Right atrium auricular region (tissue), 2 donors: ENCODE results near the gene ZNF692. TPM values are rescaled to one million over a fixed set of nuclear protein-coding genes. Genes with fewer than 3 reads are reported as not detected.

Experiments
- DNase-seq: peaks from one replicate; pipeline ENCODE4 v3.0.0-alpha.2; 2019; ENCODE audit warnings: low spot score
- H3K27ac ChIP-seq, 2 donors: fragments of 200-600 bp; sonication (generic); 1 replicate in 1 of 2; 2 replicates in 1 of 2; pipeline ENCODE4 v1.5.1; 2016 to 2019
- H3K27me3 ChIP-seq, 2 donors: fragments of 200-600 bp; sonication (generic); one replicate each; pipeline versions ENCODE4 v1.5.1 to v1.6.0; 2017 to 2019
- H3K36me3 ChIP-seq: fragments of 200-600 bp; sonication (generic); one replicate; pipeline ENCODE4 v1.5.1; 2016
- H3K4me1 ChIP-seq, 2 donors: fragments of 200-600 bp; sonication (generic); one replicate each; pipeline versions ENCODE4 v1.5.1 to v1.6.0; 2017 to 2019
- H3K4me3 ChIP-seq, 2 donors: fragments of 200-600 bp; sonication (generic); 1 replicate in 1 of 2; 2 replicates in 1 of 2; pipeline ENCODE4 v1.5.1; 2017 to 2019; ENCODE audit warnings: mild to moderate bottlenecking in 1 of 2, moderate library complexity in 1 of 2
- H3K9me3 ChIP-seq, 2 donors: fragments of 200-600 bp; sonication (generic); one replicate each; pipeline ENCODE4 v1.5.1; 2019
- CTCF ChIP-seq, 2 donors: fragments of 200-600 bp; sonication (generic); IDR thresholded peaks; one replicate each; pipeline ENCODE4 v1.5.1; 2019; ENCODE audit warnings: antibody characterized with exemption in 2 of 2
- total RNA-seq, 2 donors: library from RNA; depleted of rRNA; stranded (reverse); fragments of >200 nt; gene quantifications; one replicate each; pipeline ENCODE4 v1.1.0, GENCODE V29; 2016

The ZNF692 gene
- total RNA-seq, 2 donors from 2014 or later: 9.7 to 11.8 TPM

DNA sequence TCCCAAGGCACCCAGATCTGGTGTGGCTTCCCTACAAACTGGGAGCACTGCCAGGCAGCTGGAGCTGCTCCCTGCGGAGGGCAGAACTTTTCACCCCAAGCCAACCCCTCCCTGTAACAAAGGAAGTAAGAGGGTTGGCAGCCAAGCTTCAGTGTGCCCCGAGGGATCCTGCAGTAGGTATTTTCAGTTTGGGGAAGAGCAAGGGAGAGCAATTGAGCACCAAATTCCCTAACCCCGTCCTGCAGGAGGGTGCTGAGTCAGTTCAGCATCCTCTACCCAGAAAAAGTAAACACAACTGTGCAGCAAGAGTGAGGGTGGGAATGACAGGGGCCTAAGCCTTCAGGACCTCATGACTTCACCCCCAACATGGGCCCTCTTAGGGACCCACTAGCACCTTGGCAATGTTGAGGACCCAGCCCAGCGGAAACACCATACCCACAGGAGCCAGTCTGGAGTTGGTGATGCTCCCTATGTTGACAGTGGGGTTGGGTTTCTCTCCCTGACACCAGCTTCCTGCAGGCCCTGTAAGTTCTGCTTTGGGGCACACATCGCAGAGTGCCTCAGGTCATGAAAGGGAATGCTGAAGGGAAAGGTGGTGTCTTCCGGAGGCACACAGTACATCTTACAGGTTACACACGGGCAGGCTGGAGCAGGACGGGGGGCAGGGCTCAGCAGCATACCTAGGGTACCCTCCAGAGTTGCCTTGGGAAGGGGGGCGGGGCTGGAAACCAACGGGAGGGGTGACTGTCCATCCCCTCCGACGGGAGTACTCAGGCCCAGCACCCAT is 48.0 kb downstream of the ZNF692 start:
- peaks cover 50% of the 10 kb centered on the region for H3K36me3 ChIP-seq
- H3K9me3 ChIP-seq: no peaks in the 10 kb centered on the region
- peak; percentile 57 for DNase-seq
- H3K27me3 ChIP-seq: no peaks in the 10 kb centered on the region
- no peak for TF ChIP-seq CTCF (IDR thresholded peaks at IDR 0.05)
- no peak overlapping the region for H3K27ac ChIP-seq
- H3K4me1 ChIP-seq: peaks cover 0 to 17% of the 10 kb centered on the region in 2 donors
- H3K4me3 ChIP-seq: no peak overlapping the region

DNA sequence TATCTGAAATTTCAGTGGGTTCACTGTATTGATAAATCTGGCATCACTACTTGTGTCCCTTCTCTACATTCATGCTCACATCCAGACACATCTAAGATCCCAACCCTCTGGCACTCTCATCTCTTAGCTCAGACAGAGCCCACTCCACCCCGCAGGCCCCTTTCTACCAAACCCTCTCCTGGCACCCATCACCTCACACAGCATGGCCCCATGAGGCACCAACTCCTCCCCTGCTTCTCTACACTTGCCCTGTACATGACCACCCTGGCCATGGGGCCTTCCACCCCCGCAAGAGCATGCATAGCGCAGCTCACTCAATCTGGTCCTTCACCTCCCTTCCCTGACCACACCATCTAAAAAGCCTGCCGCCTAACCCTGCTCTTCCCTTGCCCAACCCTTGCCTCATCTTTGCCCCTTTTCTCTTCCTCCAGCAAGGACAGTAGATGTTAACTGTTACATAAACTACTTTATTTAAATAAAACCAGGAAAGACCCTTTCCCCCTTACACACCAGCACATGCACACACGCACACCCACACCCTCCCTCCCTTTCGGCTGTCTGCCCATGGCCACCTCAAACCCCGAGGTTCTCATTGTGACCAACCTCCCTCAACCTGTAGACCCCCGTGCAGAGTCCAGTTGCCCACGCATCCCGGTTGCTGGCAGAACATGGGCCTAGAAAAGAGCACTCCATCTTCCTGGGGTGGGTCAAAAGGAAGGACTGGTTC is 48.7 kb downstream of the ZNF692 start:
- H3K36me3 ChIP-seq: peaks cover 43% of the 10 kb centered on the region
- no peak overlapping the region for H3K27ac ChIP-seq
- TF ChIP-seq CTCF (IDR thresholded peaks at IDR 0.05): no peak
- H3K4me1 ChIP-seq: peaks cover 0 to 17% of the 10 kb centered on the region in 2 donors
- no peaks in the 10 kb centered on the region for H3K9me3 ChIP-seq
- H3K27me3 ChIP-seq: no peaks in the 10 kb centered on the region
- peak; percentile 53 for DNase-seq
- H3K4me3 ChIP-seq: no peak overlapping the region

- H3K9me3 ChIP-seq: no peaks in the 10 kb centered on the region
- peaks cover 0 to 17% of the 10 kb centered on the region in 2 donors for H3K4me1 ChIP-seq
- no peak overlapping the region for H3K4me3 ChIP-seq
- H3K27me3 ChIP-seq: no peaks in the 10 kb centered on the region
- DNase-seq: peak; percentile 23
- peaks cover 30% of the 10 kb centered on the region for H3K36me3 ChIP-seq
- no peak for TF ChIP-seq CTCF (IDR thresholded peaks at IDR 0.05)
- no peak overlapping the region for H3K27ac ChIP-seq
These were observed 50.0 kb downstream of the ZNF692 start for GRCh38 chr1:248808876-248809275.

DNA sequence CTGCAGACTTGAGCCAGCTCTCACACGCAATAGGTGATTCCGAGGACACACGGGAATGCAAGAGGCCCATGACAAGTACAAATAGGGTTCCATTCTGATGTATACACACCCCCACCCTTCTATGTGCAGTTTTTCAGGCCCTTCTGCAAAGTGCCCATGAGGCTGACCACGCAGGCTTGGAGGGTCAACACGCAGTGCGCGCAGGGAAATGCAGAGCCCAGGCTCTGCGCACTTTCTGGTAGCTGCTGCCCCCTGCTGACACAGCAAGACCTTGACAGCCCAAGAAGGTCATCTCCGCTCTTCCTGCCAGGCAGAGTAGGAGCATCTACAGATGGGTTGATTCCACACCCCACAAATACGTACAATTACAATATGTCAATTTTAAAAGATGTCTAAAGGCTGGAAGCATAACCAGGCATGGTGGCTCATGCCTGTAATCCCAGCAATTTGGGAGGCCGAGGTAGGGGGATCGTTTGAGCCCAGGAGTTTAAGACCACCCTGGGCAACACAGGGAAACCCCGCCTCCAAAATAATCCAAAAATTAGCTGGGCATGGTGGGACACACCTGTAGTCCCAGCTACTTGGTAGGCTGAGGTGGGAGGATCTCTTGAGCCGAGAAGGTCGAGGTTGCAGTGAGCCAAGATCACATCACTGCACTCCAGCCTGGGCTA is 51.7 kb downstream of the ZNF692 start:
- no peak overlapping the region for H3K4me3 ChIP-seq
- H3K27ac ChIP-seq: no peak overlapping the region
- peaks cover 0 to 17% of the 10 kb centered on the region in 2 donors for H3K4me1 ChIP-seq
- peak; percentile 36 to 79 for TF ChIP-seq CTCF (IDR thresholded peaks at IDR 0.05)
- peaks cover 13% of the 10 kb centered on the region for H3K36me3 ChIP-seq
- no peak for DNase-seq
- no peaks in the 10 kb centered on the region for H3K9me3 ChIP-seq
- no peaks in the 10 kb centered on the region for H3K27me3 ChIP-seq

DNA sequence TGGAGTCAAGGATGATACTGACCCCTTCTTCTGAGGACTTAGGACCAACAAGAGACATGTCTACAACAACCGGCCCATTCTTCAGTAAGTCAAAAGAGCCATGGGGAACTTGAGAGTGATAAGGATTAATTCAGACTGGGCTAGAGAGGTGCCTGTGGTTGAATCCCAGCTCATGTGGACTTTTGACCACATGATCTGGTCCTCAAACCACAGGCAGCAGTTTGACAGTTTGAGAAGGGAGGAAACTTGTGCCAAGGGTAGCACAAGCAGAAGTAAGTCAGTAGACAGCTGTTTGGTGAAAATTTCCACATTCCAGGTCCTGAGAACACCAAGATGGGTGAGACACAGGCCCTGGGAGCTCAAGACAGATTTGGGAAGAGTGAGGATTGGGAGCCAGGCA is 53.0 kb downstream of the ZNF692 start:
- H3K27ac ChIP-seq: no peak overlapping the region

More for the DNA sequence above, 53.0 kb downstream of the ZNF692 start:
- no peak for DNase-seq
- Histone ChIP-seq H3K36me3 (no peaks in the 10 kb centered on the region), H3K4me3 (no peak overlapping the region), H3K9me3 (no peaks in the 10 kb centered on the region), H3K27me3 (no peaks in the 10 kb centered on the region), H3K4me1 (peaks cover 0 to 10% of the 10 kb centered on the region in 2 donors)
- TF ChIP-seq CTCF (IDR thresholded peaks at IDR 0.05): no peak
